Transverse colon (tissue), 4 donors: ENCODE data around the gene EHMT2. TPM values are rescaled to one million over a fixed set of nuclear protein-coding genes. Genes with fewer than 3 reads are reported as not detected.
"Not testable (repeated sequence)": the region's sequence is repeated elsewhere in the genome, so short reads cannot be mapped to it uniquely, and the experiment has no call there.

Source experiments
- DNase-seq: peaks from one replicate; pipeline ENCODE4 v3.0.0-alpha.2; 2019
- H3K27ac ChIP-seq, 4 donors: fragments of 200-600 bp; sonication (generic); 2 replicates each; pipeline ENCODE4 v1.5.1; 2016 to 2018; ENCODE audit warnings: inconsistent platforms in 4 of 4
- H3K27me3 ChIP-seq: fragments of 200-600 bp; sonication (generic); 2 replicates; pipeline ENCODE4 v1.5.1; 2017; ENCODE audit warnings: inconsistent platforms
- H3K36me3 ChIP-seq, 4 donors: fragments of 200-600 bp; sonication (generic); 2 replicates each; pipeline ENCODE4 v1.5.1; 2017 to 2019; ENCODE audit warnings: inconsistent platforms in 4 of 4
- H3K4me1 ChIP-seq, 4 donors: fragments of 200-600 bp; sonication (generic); 2 replicates each; pipeline ENCODE4 v1.5.1; 2017 to 2020; ENCODE audit warnings: inconsistent platforms in 4 of 4
- H3K4me3 ChIP-seq, 4 donors: fragments of 200-600 bp; sonication (generic); 1 replicate in 1 of 4; 2 replicates in 3 of 4; pipeline versions ENCODE4 v1.5.1 to v1.6.1; 2017 to 2019; ENCODE audit warnings: inconsistent platforms in 4 of 4
- H3K9me3 ChIP-seq, 2 donors: fragments of 200-600 bp; sonication (generic); 2 replicates each; pipeline ENCODE4 v1.5.1; 2017 to 2019; ENCODE audit warnings: inconsistent platforms in 2 of 2
- CTCF ChIP-seq, 5 experiments: fragments of 200-600 bp in 3 of 5; fragments of 450-650 bp in 2 of 5; sonication (generic) in 3 of 5; IDR thresholded peaks; 1 replicate in 2 of 5; 2 replicates in 3 of 5; pipeline ENCODE4 v1.5.1; 2016 to 2017; ENCODE audit warnings: antibody characterized with exemption in 5 of 5, inconsistent platforms in 3 of 5, mild to moderate bottlenecking in 2 of 5, moderate library complexity in 1 of 5
- EP300 ChIP-seq: sonication (generic); formaldehyde crosslinking; IDR thresholded peaks from one replicate; pipeline ENCODE4 v1.6.1; 2017; ENCODE audit warnings: antibody characterized with exemption, low read depth
- POLR2A ChIP-seq: fragments of 450-650 bp; IDR thresholded peaks from one replicate; pipeline ENCODE4 v1.6.1; 2016; ENCODE audit warnings: antibody characterized with exemption, mild to moderate bottlenecking, moderate library complexity
- POLR2AphosphoS5 ChIP-seq, 3 donors: sonication (generic); formaldehyde crosslinking; IDR thresholded peaks; one replicate each; pipeline ENCODE4 v1.6.1; 2016; ENCODE audit warnings: antibody characterized with exemption in 3 of 3
- WGBS, 2 donors: methylation state at CpG; one replicate each; pipeline ENCODE4 v1.1.5; 2018; ENCODE audit warnings: low coverage in 1 of 2; 5-methylcytosine and 5-hydroxymethylcytosine counted together
- in situ Hi-C, 4 donors: fragments of 200-750 bp; cut with MboI; loops; one replicate each; pipeline versions ENCODE4 v1.15.0 to v1.15.1; 2017; ENCODE audit warnings: low sequenced_read_pairs in 3 of 4, low pct_ligation_motif_present in 1 of 4, low pct_unique_long_range_greater_than_20kb in 1 of 4
- intact Hi-C: fragments of 100-400 bp; cut with DNase I; formaldehyde crosslinking; loops from one replicate; pipeline ENCODE4 v1.15.1; 2023; ENCODE audit warnings: low total_unique reads
- total RNA-seq, 4 donors: library from RNA; depleted of rRNA; stranded (reverse); fragments of >200 nt; gene quantifications; one replicate each; pipeline ENCODE4 v1.1.0, GENCODE V29; 2016

EHMT2 gene
- total RNA-seq, 4 donors from 2014 or later, result 25.9 to 33.3 (median 27.9) TPM

- TF ChIP-seq POLR2A (no peak), EP300 (no peak), POLR2AphosphoS5 (IDR thresholded peaks at IDR 0.05) (no peak), CTCF (IDR thresholded peaks at IDR 0.05) (no peak)
- Histone ChIP-seq H3K27ac (no peak overlapping the region), H3K4me1 (peaks cover 0 to 3% (median under 1%) of the 10 kb centered on the region in 4 donors), H3K9me3 (no peaks in the 10 kb centered on the region), H3K36me3 (peaks cover 0 to 4% (median 0%) of the 10 kb centered on the region in 4 donors), H3K4me3 (no peak overlapping the region), H3K27me3 (no peaks in the 10 kb centered on the region)
- DNase-seq, result no peak
- in situ Hi-C loops, result no loop called here
- intact Hi-C loops, result no loop called here
- 81% methylated on average over 8 of the region's 8 CpGs; no CpG with 5 or more reads in 1 of the 2 donors for WGBS, 2 donors
These were observed 28.2 kb downstream of the EHMT2 start for GRCh38 chr6:31869343-31869742.

GRCh38 chr6:31868658-31868971 is 28.9 kb downstream of the EHMT2 start:
- H3K4me1 ChIP-seq, H3K27ac ChIP-seq, in situ Hi-C loops, H3K27me3 ChIP-seq, H3K9me3 ChIP-seq, H3K36me3 ChIP-seq, intact Hi-C loops, H3K4me3 ChIP-seq, DNase-seq: not testable (repeated sequence)
- 78 to 95% methylated on average over 1 of the region's 1 CpG for WGBS, 2 donors

GRCh38 chr6:31865205-31866118 is 32.0 kb downstream of the EHMT2 start:
- WGBS, 2 donors, result 83% methylated on average over 21 of the region's 21 CpGs; no CpG with 5 or more reads in 1 of the 2 donors
- Histone ChIP-seq H3K27ac (no peak overlapping the region), H3K36me3 (peaks cover 0 to 4% (median 0%) of the 10 kb centered on the region in 4 donors), H3K9me3 (no peaks in the 10 kb centered on the region), H3K4me1 (peaks cover 7 to 22% (median 10%) of the 10 kb centered on the region in 4 donors), H3K4me3 (no peak overlapping the region), H3K27me3 (no peaks in the 10 kb centered on the region)
- DNase-seq, result no peak
- TF ChIP-seq EP300 (no peak), POLR2A (no peak), CTCF (IDR thresholded peaks at IDR 0.05) (no peak), POLR2AphosphoS5 (IDR thresholded peaks at IDR 0.05) (no peak)
- in situ Hi-C loops (no loop called here), intact Hi-C loops (no loop called here)

GRCh38 chr6:31864818-31865204 is 32.7 kb downstream of the EHMT2 start:
- no peak for DNase-seq
- no peak overlapping the region for H3K27ac ChIP-seq
- in situ Hi-C loops, result no loop called here
- intact Hi-C loops, result loop anchor here (5.0 kb wide), 1 partner anchor 1188 kb away; no protein-coding TSS in a partner anchor
- no peak overlapping the region for H3K4me3 ChIP-seq
- WGBS, 2 donors, result 88 to 100% methylated on average over 6 to 8 of the region's 8 CpGs
- no peaks in the 10 kb centered on the region for H3K9me3 ChIP-seq
- no peak for TF ChIP-seq EP300
- no peak for TF ChIP-seq CTCF (IDR thresholded peaks at IDR 0.05)
- no peak for TF ChIP-seq POLR2A
- TF ChIP-seq POLR2AphosphoS5 (IDR thresholded peaks at IDR 0.05), result no peak
- peaks cover 0 to 8% (median under 1%) of the 10 kb centered on the region in 4 donors for H3K36me3 ChIP-seq
- H3K4me1 ChIP-seq, result peaks cover 7 to 22% (median 10%) of the 10 kb centered on the region in 4 donors
- H3K27me3 ChIP-seq, result no peaks in the 10 kb centered on the region

- H3K27me3 ChIP-seq, in situ Hi-C loops, DNase-seq, H3K9me3 ChIP-seq: not testable (repeated sequence)
- H3K4me1 ChIP-seq, result peaks cover 7 to 22% (median 10%) of the 10 kb centered on the region in 4 donors
- H3K4me3 ChIP-seq, result peak overlapping the region; percentile 8 to 50 (median 21)
- peaks cover 0 to 15% (median 4%) of the 10 kb centered on the region in 4 donors for H3K36me3 ChIP-seq
- peak overlapping the region; percentile 84 to 94 (median 86) for H3K27ac ChIP-seq
- intact Hi-C loops, result loop anchor here (5.0 kb wide), 1 partner anchor 1187 kb away; no protein-coding TSS in a partner anchor
- WGBS, 2 donors, result 21 to 50% methylated on average over 2 to 16 of the region's 16 CpGs
These were observed 33.4 kb downstream of the EHMT2 start for GRCh38 chr6:31864123-31864562.
